OCI-LY7 (cell line): ENCODE results near the gene ELN. TPM values are rescaled to one million over a fixed set of nuclear protein-coding genes. Genes with fewer than 3 reads are reported as not detected.

ENCODE experiments used
- BruUV-seq: library from RNA; stranded (reverse); fragments of 400-500 nt; replicated peaks from 2 replicates; lab custom pipeline; 2021; lab: Mats Ljungman, UMichigan
- CTCF ChIA-PET: fragments of 300-600 bp; sonication (Branson Sonifier 250); formaldehyde crosslinking; loops from one replicate; lab custom pipeline; 2022; ENCODE audit warnings: antibody characterized with exemption; ENCODE audit not compliant: unreplicated experiment; lab: Charles Lee
- POLR2A ChIA-PET: fragments of 300-600 bp; sonication (Branson Sonifier 250); formaldehyde crosslinking; loops from one replicate; lab custom pipeline; 2022; ENCODE audit warnings: antibody characterized with exemption; lab: Charles Lee
- DNase-seq: peaks from one replicate; pipeline ENCODE4 v3.0.0-alpha.2; 2015; ENCODE audit warnings: low spot score
- H2AFZ ChIP-seq: fragments of 200-600 bp; sonication (generic), shearing (Covaris generic); 2 replicates; pipeline ENCODE4 v1.6.1; 2014; ENCODE audit warnings: mild to moderate bottlenecking, antibody characterized with exemption, low read length, moderate library complexity
- H3K27ac ChIP-seq: fragments of 200-600 bp; sonication (generic); 2 replicates; pipeline ENCODE4 v1.5.1; 2014; ENCODE audit warnings: mixed run types, low read depth, mild to moderate bottlenecking, moderate library complexity, low read length, inconsistent platforms; ENCODE audit not compliant: poor library complexity, severe bottlenecking
- H3K36me3 ChIP-seq: fragments of 200-600 bp; sonication (generic); 2 replicates; pipeline ENCODE4 v1.6.1; 2014; ENCODE audit warnings: mild to moderate bottlenecking, antibody characterized with exemption, low read length, moderate library complexity, mixed read lengths; ENCODE audit not compliant: insufficient read depth
- H3K4me1 ChIP-seq: fragments of 200-600 bp; sonication (generic); 2 replicates; pipeline ENCODE4 v1.5.1; 2014; ENCODE audit warnings: mild to moderate bottlenecking, low read length; ENCODE audit not compliant: insufficient read depth, poor library complexity, severe bottlenecking
- H3K4me2 ChIP-seq: fragments of 200-600 bp; sonication (generic); 2 replicates; pipeline ENCODE4 v1.6.1; 2014; ENCODE audit warnings: mild to moderate bottlenecking, low read length
- H3K4me3 ChIP-seq: fragments of 200-600 bp; sonication (generic); 2 replicates; pipeline ENCODE4 v1.5.1; 2014; ENCODE audit warnings: mild to moderate bottlenecking, low read depth, low read length; ENCODE audit not compliant: poor library complexity, severe bottlenecking
- H3K79me2 ChIP-seq: fragments of 200-600 bp; sonication (generic); 2 replicates; pipeline ENCODE4 v1.6.1; 2016; ENCODE audit warnings: low read depth, mild to moderate bottlenecking, low read length, moderate library complexity, mixed read lengths; ENCODE audit not compliant: insufficient read depth
- H3K9me2 ChIP-seq: fragments of 200-600 bp; sonication (generic); 2 replicates; pipeline ENCODE4 v1.6.1; 2016; ENCODE audit warnings: mild to moderate bottlenecking, low read length, mixed read lengths; ENCODE audit not compliant: insufficient read depth
- H3K9me3 ChIP-seq: fragments of 200-600 bp; sonication (generic); 2 replicates; pipeline ENCODE4 v1.6.1; 2014; ENCODE audit warnings: mild to moderate bottlenecking, mixed run types, low read length, mixed read lengths
- H4K20me1 ChIP-seq: fragments of 200-600 bp; sonication (generic); 2 replicates; pipeline ENCODE4 v1.6.1; 2014; ENCODE audit warnings: mild to moderate bottlenecking, antibody characterized with exemption, low read length, moderate library complexity, mixed read lengths; ENCODE audit not compliant: insufficient read depth
- CTCF ChIP-seq: fragments of 200-600 bp; sonication (generic); conservative IDR thresholded peaks from 2 replicates; pipeline ENCODE4 v1.5.1; 2014; ENCODE audit warnings: mild to moderate bottlenecking, antibody characterized with exemption, low read length, moderate library complexity, mixed read lengths
- EZH2phosphoT487 ChIP-seq: fragments of 200-600 bp; sonication (generic); IDR thresholded peaks from 2 replicates; pipeline ENCODE4 v1.6.1; 2018; ENCODE audit warnings: low read depth, borderline replicate concordance, mild to moderate bottlenecking, mixed run types, antibody characterized with exemption, low read length, moderate library complexity, mixed read lengths
- intact Hi-C: fragments of 100-400 bp; cut with micrococcal nuclease; formaldehyde crosslinking; loops from one replicate; pipeline ENCODE4 v1.10.0; 2022; ENCODE audit not compliant: unreplicated experiment
- total RNA-seq, 2 experiments: library from RNA; depleted of rRNA in 1 of 2; stranded (reverse); fragments of >200 nt in 1 of 2; shearing (Covaris generic) in 1 of 2; gene quantifications; 2 replicates each; pipeline ENCODE4 v1.2.3, GENCODE V29; 2014 to 2022

ELN gene
- total RNA-seq, 2 experiments from 2014 or later, result not detected

GRCh38 chr7:74053589-74054186, 25.7 kb downstream of the ELN start:
- BruUV-seq, result no TSS peak
- no peak for TF ChIP-seq CTCF
- H3K9me2 ChIP-seq, result no peaks in the 10 kb centered on the region
- no peaks in the 10 kb centered on the region for H3K4me1 ChIP-seq
- DNase-seq, result no peak
- no peaks in the 10 kb centered on the region for H4K20me1 ChIP-seq
- no peaks in the 10 kb centered on the region for H3K9me3 ChIP-seq
- ChIA-PET CTCF (no interaction called here), POLR2A (interaction anchor here (0.7 kb wide), 2 partner anchors 56 to 386 kb away, joined by 3 to 4 read pairs; no protein-coding TSS in a partner anchor)
- H3K4me3 ChIP-seq, result no peak overlapping the region
- no peaks in the 10 kb centered on the region for H3K36me3 ChIP-seq
- no peak overlapping the region for H3K4me2 ChIP-seq
- intact Hi-C loops, result loop anchor here (5.0 kb wide), 1 partner anchor 349 kb away; no protein-coding TSS in a partner anchor
- no peak overlapping the region for H2AFZ ChIP-seq
- H3K27ac ChIP-seq, result no peak overlapping the region
- H3K79me2 ChIP-seq, result no peaks in the 10 kb centered on the region

- POLR2A ChIA-PET, result no interaction called here
Measured at GRCh38 chr7:74056096-74056915, 28.3 kb downstream of the ELN start.

More at GRCh38 chr7:74056096-74056915, 28.3 kb downstream of the ELN start:
- CTCF ChIA-PET, result no interaction called here
- Histone ChIP-seq H3K27ac (no peak overlapping the region), H3K9me2 (no peaks in the 10 kb centered on the region), H3K9me3 (no peaks in the 10 kb centered on the region), H3K4me1 (no peaks in the 10 kb centered on the region), H4K20me1 (no peaks in the 10 kb centered on the region), H3K36me3 (no peaks in the 10 kb centered on the region), H3K4me2 (no peak overlapping the region), H3K4me3 (no peak overlapping the region), H3K79me2 (no peaks in the 10 kb centered on the region), H2AFZ (no peak overlapping the region)
- intact Hi-C loops, result no loop called here
- no TSS peak for BruUV-seq
- no peak for DNase-seq
- TF ChIP-seq EZH2phosphoT487 (no peak), CTCF (no peak)
